ENCODE measurements around the gene CACNA1C. TPM values are rescaled to one million over a fixed set of nuclear protein-coding genes. Genes with fewer than 3 reads are reported as not detected.

CACNA1C gene
- total and polyA plus RNA-seq, 10 of the 15 experiments (the other 5 are each of a cell fraction or from before 2014, with no cell fraction given) = under 0.01 to 0.15 (median 0.09) TPM; not detected in 5

DNA sequence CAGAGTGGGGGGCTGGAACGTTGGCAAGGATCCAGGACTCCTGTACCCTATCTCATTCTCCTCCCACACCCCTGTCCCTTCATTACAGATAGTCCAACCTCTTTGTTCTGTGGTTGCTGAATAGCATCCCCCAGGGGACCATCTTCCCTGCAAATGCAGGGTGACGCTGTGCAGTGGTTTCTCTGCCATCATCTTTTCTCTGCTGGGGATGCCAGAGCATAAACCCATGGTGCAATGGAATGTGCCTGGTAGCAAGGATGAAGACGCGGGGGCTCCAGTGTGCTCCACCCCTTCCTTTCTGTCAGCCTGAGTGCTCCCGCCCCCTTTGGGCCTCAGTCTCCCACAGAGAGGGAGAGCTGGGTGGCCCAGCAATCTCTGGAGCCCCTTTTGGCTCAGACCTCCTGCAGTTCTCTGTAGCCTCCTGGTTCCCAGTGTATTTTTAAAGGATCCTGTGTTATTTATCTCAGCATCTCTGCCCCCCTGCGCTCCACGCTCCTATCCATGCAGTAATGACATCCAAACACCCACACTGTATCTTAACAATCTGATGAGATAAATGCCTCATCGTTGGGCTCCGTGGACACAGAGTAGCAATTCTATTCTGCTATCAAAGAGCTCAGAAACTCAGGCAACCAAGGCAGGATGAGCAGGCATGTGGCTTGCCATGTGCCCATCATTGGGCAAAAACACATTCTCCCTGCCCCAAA lies 212.8 kb downstream of the CACNA1C start:
- FAIRE-seq = no peak
- TF ChIP-seq ZNF24 (IDR thresholded peaks at IDR 0.05) = no peak
- no peak for TF ChIP-seq SRF (IDR thresholded peaks at IDR 0.05; ENCODE audit: low read depth in 2 of 2, low read length in 2 of 2)
- no peak for TF ChIP-seq GABPA (IDR thresholded peaks at IDR 0.05; ENCODE audit: low read depth)
- TF ChIP-seq MEF2A (IDR thresholded peaks at IDR 0.05; ENCODE audit: insufficient read depth, low read depth, low read length) = no peak
- TF ChIP-seq RELA (IDR thresholded peaks at IDR 0.05; ENCODE audit: borderline replicate concordance, partially characterized antibody) = no peak
- TF ChIP-seq STAT3 (IDR thresholded peaks at IDR 0.05; ENCODE audit: low read depth, low read length) = no peak
- no peak for TF ChIP-seq CEBPB (IDR thresholded peaks at IDR 0.05; ENCODE audit: borderline replicate concordance in 1 of 2, low read depth in 2 of 2, low read length in 2 of 2)
- TF ChIP-seq RAD51 (IDR thresholded peaks at IDR 0.05) = no peak
- no peak for TF ChIP-seq MEF2B (IDR thresholded peaks at IDR 0.05; ENCODE audit: partially characterized antibody, poor library complexity, severe bottlenecking)
- TF ChIP-seq, protein P1, sequence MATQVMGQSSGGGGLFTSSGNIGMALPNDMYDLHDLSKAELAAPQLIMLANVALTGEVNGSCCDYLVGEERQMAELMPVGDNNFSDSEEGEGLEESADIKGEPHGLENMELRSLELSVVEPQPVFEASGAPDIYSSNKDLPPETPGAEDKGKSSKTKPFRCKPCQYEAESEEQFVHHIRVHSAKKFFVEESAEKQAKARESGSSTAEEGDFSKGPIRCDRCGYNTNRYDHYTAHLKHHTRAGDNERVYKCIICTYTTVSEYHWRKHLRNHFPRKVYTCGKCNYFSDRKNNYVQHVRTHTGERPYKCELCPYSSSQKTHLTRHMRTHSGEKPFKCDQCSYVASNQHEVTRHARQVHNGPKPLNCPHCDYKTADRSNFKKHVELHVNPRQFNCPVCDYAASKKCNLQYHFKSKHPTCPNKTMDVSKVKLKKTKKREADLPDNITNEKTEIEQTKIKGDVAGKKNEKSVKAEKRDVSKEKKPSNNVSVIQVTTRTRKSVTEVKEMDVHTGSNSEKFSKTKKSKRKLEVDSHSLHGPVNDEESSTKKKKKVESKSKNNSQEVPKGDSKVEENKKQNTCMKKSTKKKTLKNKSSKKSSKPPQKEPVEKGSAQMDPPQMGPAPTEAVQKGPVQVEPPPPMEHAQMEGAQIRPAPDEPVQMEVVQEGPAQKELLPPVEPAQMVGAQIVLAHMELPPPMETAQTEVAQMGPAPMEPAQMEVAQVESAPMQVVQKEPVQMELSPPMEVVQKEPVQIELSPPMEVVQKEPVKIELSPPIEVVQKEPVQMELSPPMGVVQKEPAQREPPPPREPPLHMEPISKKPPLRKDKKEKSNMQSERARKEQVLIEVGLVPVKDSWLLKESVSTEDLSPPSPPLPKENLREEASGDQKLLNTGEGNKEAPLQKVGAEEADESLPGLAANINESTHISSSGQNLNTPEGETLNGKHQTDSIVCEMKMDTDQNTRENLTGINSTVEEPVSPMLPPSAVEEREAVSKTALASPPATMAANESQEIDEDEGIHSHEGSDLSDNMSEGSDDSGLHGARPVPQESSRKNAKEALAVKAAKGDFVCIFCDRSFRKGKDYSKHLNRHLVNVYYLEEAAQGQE (IDR thresholded peaks at IDR 0.05; ENCODE audit: low read depth, low read length) = no peak
- no peak for TF ChIP-seq PAX8 (IDR thresholded peaks at IDR 0.05)
- TF ChIP-seq, protein P2, sequence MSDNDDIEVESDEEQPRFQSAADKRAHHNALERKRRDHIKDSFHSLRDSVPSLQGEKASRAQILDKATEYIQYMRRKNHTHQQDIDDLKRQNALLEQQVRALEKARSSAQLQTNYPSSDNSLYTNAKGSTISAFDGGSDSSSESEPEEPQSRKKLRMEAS (IDR thresholded peaks at IDR 0.05; ENCODE audit: low read depth, low read length) = no peak
- TF ChIP-seq PAX5 (IDR thresholded peaks at IDR 0.05; ENCODE audit: borderline replicate concordance, low read depth, low read length) = no peak
- TF ChIP-seq KDM1A (IDR thresholded peaks at IDR 0.05; ENCODE audit: borderline replicate concordance) = no peak
- ATAC-seq = no peak
- Histone ChIP-seq H4K20me1 (ENCODE audit: control insufficient read depth, insufficient read depth) (no peaks in the 10 kb centered on the region), H3K4me1 (ENCODE audit: control insufficient read depth, insufficient read depth, low read length) (no peaks in the 10 kb centered on the region), H3K9me3 (replicated peaks; ENCODE audit: control insufficient read depth, insufficient read depth, low read length) (no peaks in the 10 kb centered on the region), H3K27ac (ENCODE audit: control insufficient read depth, insufficient read depth) (no peak overlapping the region), H3K36me3 (ENCODE audit: control insufficient read depth in 2 of 2, insufficient read depth in 2 of 2, low read length in 1 of 2) (no peaks in the 10 kb centered on the region), H3K4me3 (no peak overlapping the region), H3K79me2 (ENCODE audit: control insufficient read depth, insufficient read depth, low read length) (no peaks in the 10 kb centered on the region), H3K27me3 (replicated peaks in 1 of 2; ENCODE audit: control insufficient read depth in 2 of 2, insufficient read depth in 2 of 2, low read length in 1 of 2) (no peaks in the 10 kb centered on the region; a peak in 2 of 4 replicates), H3K9ac (ENCODE audit: control insufficient read depth, insufficient read depth, low read length) (no peak overlapping the region), H3K4me2 (ENCODE audit: control insufficient read depth, insufficient read depth) (no peak overlapping the region), H2AFZ (ENCODE audit: control insufficient read depth, low read depth, low read length) (no peak overlapping the region)
- no TSS peak for BruUV-seq (replicated peaks)
- CTCF ChIA-PET = no interaction called here
- WGBS (ENCODE audit: insufficient coverage, insufficient replicate concordance, low lambda C conversion rate, missing lambda C conversion rate) = 49% methylated on average over 9 of the region's 9 CpGs
- intact Hi-C loops (cut with micrococcal nuclease; ENCODE audit: unreplicated experiment) = no loop called here
- SMC1A ChIA-PET (ENCODE audit: uncharacterized antibody, unreplicated experiment) = no interaction called here
- in situ Hi-C loops (cut with MboI) = no loop called here
- POLR2A ChIA-PET = no interaction called here
- RAD21 ChIA-PET (ENCODE audit: unreplicated experiment) = no interaction called here
- DNase-seq (ENCODE audit: low read depth, low spot score) = no peak

All from GM12878 (cell line).